HUDEP-2 (cell line): ENCODE data around the gene HYCC1.
"Not testable (repeated sequence)": the region's sequence is repeated elsewhere in the genome, so short reads cannot be mapped to it uniquely, and the experiment has no call there.

Experiments used
- DNase-seq, 76 experiments: peaks; one replicate each; lab custom pipeline; 2025; ENCODE audit not compliant: unreplicated experiment in 76 of 76; lab: John Stamatoyannopoulos, UW

Gene HYCC1

GRCh38 chr7:23013715-23014649, at the start of gene HYCC1:
Gene HYCC1, minus strand, starts transcription at chr7:23014130. Its CDS starts 23,019 bp downstream, at chr7:22991111.
- DNase-seq: peak; percentile 48 to 100 (median 99)

DNA sequence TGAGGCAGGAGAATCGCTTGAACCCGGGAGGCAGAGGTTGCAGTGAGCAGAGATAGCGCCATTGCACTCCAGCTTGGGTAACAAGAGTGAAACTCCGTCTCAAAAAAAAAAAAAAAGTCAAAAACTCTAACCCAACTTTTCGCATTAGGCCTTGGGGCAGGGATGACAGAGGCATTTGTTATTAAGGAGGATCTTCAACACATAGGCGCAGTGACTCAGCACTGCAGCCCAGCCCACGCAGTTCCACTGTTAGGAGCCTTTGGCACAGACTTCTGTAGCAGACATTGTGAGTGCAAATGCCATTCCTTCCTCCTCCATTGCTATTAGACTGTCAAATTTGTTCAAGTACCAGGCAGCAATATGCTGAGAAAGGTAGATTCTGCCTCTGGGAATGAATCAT, 48.5 kb upstream of the HYCC1 start:
- peak in 9 of 76 experiments; percentile 8 to 60 (median 32) for DNase-seq

- DNase-seq: no peak
These were observed 47.4 kb upstream of the HYCC1 start for GRCh38 chr7:23061327-23061726.

- no peak for DNase-seq
These were observed 44.6 kb upstream of the HYCC1 start for GRCh38 chr7:23058408-23059096.

DNA sequence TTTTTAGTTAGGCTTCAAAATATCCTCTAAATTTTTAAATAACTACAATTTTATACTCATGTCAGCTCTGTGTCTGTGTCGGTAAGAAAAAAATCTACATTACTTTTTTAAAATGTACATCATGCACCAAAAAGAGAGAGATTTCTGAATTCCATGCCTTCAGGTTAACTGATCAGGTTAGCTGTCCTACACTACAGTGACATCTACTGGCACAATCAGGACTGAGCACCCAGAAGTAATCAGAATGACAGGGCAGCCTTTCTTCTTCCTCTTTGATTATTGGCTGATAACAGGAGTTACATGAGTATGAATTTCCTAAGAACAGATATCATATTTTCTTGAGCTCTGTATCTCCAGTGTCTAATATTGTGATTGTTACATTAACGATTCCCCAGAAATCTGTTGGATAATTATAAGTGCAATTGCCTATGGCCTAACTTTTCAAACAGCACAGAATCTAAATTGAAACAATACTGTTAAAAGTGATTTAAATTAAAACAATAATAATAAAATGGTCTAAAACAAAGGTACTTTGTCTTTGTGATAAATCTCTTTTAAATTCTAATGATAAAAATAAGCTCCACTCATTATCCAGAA, 41.8 kb upstream of the HYCC1 start:
- DNase-seq: peak in 51 of 76 experiments; percentile 3 to 73 (median 45)

DNA sequence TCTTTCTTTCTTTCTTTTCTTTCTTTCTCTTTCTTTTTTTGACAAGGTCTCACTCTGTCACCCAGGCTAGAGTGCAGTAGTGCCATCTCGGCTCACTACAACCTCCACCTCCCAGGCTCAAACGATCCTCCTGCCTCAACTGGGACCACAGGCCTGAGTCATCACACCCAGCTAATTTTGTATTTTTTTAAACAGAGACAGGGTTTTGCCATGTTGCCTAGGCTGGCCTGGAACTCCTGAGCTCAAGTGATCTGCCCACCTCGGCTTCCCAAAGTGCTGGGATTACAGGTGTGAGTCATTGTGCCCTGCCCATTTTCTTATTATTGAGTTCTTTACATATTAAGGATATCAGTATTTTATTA, 37.2 kb upstream of the HYCC1 start:
- DNase-seq: not testable (repeated sequence)

- DNase-seq: not testable (repeated sequence)
These were observed 32.4 kb upstream of the HYCC1 start for GRCh38 chr7:23046336-23046735.

GRCh38 chr7:23045086-23045485, 31.2 kb upstream of the HYCC1 start:
- not testable (repeated sequence) for DNase-seq

DNA sequence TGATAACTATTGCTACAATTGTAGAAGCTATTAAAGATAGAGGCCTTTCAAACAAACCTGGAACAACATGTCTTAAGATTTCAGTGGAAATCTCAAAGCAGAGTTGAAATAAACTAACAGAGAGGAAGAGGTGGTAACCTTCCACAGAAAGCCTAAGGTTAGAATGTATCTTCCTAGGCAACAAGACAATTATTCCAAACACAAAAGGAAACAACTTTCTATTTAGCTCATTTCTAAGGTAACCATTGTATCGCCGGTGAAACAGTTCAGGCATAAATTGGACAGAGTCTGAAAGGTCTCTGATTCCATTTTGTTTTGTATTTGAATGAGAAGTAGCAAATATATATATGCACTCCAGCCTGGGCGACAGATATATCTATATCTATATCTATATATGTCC, 30.7 kb upstream of the HYCC1 start:
- no peak for DNase-seq

DNA sequence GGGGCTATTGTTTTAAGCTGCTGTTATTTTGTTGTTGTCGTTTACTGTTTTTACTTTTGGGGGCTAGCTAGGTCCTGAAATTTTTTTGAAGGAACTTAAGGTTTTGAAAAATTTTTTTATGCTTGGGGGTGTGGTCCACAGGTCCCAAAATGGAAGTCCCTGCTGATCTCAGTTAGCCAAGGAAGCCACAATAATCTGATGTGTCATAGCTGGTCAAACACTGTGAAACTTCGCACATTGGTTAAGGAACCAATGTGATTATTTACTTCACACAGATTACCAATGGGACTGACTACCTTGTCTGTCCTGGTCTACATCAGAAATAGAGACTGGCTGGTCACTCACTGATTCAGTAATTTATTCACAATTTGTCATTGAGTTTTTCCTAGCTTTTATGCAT, 29.5 kb upstream of the HYCC1 start:
- DNase-seq: no peak

DNA sequence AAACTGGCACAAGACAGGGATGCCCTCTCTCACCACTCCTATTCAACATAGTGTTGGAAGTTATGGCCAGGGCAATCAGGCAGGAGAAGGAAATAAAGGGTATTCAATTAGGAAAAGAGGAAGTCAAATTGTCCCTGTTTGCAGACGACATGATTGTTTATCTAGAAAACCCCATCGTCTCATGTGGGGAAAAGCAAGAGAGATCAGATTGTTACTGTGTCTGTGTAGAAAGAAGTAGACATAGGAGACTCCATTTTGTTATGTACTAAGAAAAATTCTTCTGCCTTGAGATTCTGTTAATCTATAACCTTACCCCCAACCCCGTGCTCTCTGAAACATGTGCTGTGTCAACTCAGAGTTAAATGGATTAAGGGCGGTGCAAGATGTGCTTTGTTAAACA, 25.7 kb upstream of the HYCC1 start:
- DNase-seq: not testable (repeated sequence)

- not testable (repeated sequence) for DNase-seq
These were observed 21.8 kb upstream of the HYCC1 start for GRCh38 chr7:23035542-23036371.

DNA sequence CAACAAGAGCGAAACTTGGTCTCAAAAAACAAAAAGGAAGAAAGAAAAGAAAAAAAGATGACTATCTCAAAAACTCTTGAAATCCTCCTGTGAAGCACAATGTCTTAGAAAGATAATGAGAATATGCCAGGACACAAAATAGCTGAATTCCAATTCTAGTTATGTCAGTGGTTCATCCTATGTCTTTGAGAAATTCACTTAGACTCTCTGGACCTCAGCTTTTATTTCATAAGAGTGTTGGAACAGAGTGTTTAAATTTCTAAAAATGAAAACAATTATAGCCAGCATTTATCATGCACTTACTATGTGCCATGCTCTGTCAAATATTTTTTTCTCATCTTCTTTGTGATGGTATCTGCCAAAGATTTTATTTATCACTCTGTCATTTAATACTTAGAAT, 13.3 kb upstream of the HYCC1 start:
- no peak for DNase-seq

DNA sequence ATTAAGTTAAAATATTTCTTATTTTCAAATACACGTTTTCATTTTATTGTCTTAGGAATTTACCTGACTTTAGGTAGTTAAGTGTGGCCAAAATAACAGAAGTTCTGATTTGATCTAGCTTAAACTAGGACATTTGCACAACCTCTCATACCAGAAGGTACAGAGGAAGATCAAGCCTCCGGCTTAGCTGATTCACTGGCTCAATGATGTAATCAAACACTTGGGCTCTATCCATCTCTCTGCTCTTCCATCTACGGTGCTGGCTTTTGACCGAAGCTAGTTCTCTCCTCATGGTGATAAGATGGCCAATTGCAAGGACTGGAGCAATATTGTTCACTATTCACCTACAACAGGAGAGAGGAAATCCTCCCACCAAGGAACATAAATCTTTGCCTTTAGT, 12.2 kb upstream of the HYCC1 start:
- DNase-seq: no peak

- DNase-seq: no peak
These were observed 10.5 kb upstream of the HYCC1 start for GRCh38 chr7:23024454-23024853.

DNA sequence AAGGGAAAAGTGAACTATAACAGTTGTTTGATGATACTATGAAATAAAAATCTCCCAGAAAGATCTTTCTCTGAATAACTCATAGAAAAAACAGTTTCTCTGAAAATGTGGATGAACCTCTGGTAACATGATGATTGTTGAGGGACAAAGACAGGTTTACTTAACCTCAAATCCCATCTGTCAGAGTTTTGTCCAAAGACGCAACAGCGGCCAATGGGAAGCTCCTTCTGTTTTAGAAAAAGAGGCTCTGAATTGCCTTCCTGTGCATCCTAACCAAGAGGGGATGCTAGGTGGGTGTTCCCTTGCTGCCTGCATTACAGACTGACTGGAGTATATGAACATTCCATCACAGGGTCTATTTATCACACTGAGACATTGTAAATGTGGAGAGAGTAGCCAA, 8.9 kb upstream of the HYCC1 start:
- DNase-seq: no peak

DNA sequence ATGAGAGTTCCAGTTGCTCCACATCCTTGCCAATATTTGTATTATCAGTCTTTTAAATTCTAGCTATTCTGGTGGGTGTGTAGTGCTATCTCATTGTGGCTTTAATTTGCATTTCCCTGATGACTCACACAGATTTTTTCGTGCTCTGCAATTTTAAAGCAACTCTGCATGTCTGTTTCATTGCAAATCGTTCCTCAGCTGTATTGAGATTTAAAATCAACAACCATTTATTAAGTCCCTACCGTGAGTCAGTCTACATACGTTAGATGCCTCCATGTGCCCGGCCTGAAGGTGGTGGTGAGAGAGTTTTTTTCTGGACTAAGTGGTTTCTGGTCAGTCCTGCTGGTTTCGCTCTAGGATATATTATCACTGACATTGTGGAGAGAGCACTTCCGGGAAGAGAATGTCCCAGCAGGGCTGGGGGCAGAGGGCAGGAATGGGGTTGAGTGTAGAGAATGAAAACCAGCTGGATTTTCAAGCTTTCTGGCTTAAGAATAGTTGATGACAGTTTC, 8.4 kb upstream of the HYCC1 start:
- no peak for DNase-seq

GRCh38 chr7:23021596-23021995, 7.7 kb upstream of the HYCC1 start:
- no peak for DNase-seq

DNA sequence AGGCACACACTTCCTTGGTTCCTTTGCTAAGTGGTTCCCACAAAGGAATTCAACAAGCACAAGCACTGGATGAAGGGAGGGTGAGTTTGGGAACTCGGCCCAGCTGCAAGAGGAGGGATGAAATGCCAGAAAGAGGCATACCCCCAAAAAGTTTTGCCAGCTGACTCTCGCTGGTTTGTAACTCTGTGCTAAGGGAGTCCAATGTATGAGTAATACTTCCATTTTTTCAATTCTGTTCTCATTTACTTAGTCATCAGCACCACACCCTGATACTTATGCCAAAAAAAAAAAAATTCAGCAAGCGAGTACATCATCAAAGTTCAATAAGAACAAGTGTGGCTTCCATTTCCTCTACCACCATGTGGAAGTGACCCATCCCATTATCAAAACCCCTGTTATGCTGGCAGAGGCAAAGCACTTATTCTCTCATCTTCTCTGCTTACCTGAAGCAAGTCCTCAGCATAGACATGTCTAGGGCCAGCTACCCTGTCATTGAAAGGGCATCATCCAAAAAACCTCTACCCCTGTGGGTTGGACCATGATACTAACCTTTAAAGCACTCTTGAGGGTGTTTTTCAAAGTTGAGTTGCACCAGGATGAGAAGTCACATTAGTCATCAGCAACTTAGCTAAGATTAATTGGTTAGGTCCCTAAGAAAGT, 6.9 kb upstream of the HYCC1 start:
- DNase-seq: peak in 10 of 76 experiments; percentile 2 to 55 (median 28)

- no peak for DNase-seq
These were observed 4.8 kb upstream of the HYCC1 start for GRCh38 chr7:23018750-23019149.
